H7 (cell line): ENCODE measurements around the gene PAM. TPM values are rescaled to one million over a fixed set of nuclear protein-coding genes. Genes with fewer than 3 reads are reported as not detected.
"Not testable (repeated sequence)": the region's sequence is repeated elsewhere in the genome, so short reads cannot be mapped to it uniquely, and the experiment has no call there.

Experiments used
- DNase-seq: peaks from one replicate; pipeline ENCODE4 v3.0.0; 2012
- H3K27me3 ChIP-seq: 2 replicates; pipeline ENCODE4 v1.6.0; 2011; ENCODE audit warnings: mild to moderate bottlenecking, low read length; ENCODE audit not compliant: control insufficient read depth, insufficient read depth
- H3K36me3 ChIP-seq: replicated peaks from 2 replicates; pipeline ENCODE4 v1.5.1; 2011; ENCODE audit warnings: low read length; ENCODE audit not compliant: control insufficient read depth, insufficient read depth
- H3K4me3 ChIP-seq: 2 replicates; pipeline ENCODE4 v1.5.1; 2011; ENCODE audit warnings: low read depth, mild to moderate bottlenecking, control low read depth, low read length, moderate library complexity; ENCODE audit not compliant: insufficient read depth
- total RNA-seq: library from RNA; depleted of rRNA; stranded (reverse); fragments of >200 nt; shearing (Covaris generic); gene quantifications from 2 replicates; pipeline ENCODE4 v1.2.3, GENCODE V29; 2014

Gene PAM
- total RNA-seq, 1 experiment from 2014 or later: 33.9 TPM

DNA sequence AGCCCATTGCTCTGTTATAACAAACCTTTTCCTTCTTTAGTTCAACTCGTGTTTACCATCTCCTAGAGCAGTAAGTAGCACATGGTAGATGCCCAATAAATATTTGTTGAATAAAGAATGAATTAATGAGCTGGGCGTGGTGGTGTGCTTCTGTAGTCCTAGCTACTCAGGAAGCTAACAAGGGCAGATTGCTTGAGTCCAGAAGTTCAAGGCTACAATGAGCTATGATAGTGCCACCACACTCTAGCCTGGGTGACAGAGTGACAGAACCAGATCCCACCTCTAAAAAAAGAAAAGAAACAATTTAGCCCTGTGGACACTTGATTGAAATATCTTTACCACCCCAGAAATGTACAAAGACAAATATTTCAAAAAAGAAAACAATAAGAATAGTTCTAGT is 14.6 kb upstream of the PAM start:
- no peaks in the 10 kb centered on the region for H3K27me3 ChIP-seq

DNA sequence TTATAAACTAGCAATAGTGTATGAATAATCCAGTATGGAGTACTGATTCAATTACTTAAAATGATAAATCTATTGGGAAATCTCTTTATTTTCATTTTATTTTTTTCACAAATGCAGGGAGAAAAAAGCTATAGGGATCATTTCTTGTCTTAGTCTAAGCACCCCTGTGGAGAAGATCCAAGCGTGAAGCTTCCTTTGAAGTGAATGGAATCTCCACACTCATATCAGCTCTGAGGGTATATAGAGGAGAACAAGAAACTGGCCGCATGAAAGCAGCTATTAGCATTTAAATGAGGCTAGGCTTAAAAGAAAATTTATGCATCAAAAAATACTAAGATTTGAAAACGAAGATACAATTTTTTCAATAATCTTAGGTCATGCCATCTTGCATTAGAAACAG is 12.9 kb upstream of the PAM start:
- Histone ChIP-seq H3K4me3 (no peak overlapping the region), H3K36me3 (no peaks in the 10 kb centered on the region), H3K27me3 (no peaks in the 10 kb centered on the region)
- DNase-seq: no peak

More for the DNA sequence above, 14.6 kb upstream of the PAM start:
- DNase-seq: no peak
- no peak overlapping the region for H3K4me3 ChIP-seq
- no peaks in the 10 kb centered on the region for H3K36me3 ChIP-seq

DNA sequence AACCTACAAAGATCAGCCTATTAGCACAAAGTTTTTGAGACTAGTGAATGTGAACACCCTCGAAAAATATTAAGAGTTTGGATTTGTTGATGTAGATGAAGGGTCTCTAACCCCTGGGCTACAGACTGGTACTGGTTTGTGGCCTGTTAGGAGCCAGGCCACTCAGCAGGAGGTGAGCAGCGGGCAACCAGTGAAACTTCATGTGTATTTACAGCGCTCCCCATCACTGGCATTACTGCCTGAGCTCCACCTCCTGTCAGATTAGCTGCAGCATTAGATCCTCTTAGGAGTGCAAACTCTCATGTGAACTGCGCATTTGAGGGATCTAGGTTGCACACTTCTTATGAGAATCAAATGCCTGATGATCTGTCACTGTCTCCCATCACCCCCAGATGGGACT is 11.2 kb upstream of the PAM start:
- DNase-seq: no peak
- Histone ChIP-seq H3K4me3 (no peak overlapping the region), H3K36me3 (no peaks in the 10 kb centered on the region), H3K27me3 (no peaks in the 10 kb centered on the region)

DNA sequence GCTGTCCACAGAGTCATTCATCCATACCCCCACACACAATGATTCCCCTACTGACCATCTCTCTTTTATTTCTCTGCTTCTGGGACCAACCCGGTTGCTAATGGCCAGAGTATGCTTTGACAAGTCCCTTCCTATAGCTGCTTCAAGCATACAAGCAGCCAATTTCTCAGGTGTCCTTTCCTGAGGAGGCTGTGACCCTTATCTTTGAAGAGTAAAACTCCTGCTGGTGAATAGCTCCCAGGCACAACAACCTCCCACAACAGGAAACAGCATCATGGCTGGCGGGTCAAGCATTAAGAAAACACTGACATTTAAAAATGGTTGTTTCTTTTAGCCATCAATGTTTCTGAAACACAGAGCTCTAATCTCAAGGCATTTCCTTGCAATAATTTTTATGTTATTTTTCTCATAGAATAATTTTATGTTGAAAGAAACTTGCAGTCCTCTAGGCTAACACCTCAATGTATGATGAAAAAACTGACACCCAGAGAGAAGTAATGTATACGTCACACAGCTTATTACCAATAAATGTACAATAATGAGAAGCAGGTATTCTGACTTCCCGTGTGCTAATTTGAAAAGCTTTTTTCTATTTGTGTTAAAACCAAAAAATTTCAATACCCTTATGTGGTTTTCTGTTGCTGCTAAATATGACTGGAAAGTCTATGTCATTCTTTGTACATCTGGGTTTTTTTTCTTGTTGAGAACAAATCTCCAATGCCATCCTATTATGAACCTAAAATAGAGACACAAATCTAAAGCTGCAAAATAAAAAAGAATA is 7.5 kb upstream of the PAM start:
- Histone ChIP-seq H3K36me3 (no peaks in the 10 kb centered on the region), H3K4me3 (no peak overlapping the region), H3K27me3 (no peaks in the 10 kb centered on the region)
- DNase-seq: peak; percentile 22

DNA sequence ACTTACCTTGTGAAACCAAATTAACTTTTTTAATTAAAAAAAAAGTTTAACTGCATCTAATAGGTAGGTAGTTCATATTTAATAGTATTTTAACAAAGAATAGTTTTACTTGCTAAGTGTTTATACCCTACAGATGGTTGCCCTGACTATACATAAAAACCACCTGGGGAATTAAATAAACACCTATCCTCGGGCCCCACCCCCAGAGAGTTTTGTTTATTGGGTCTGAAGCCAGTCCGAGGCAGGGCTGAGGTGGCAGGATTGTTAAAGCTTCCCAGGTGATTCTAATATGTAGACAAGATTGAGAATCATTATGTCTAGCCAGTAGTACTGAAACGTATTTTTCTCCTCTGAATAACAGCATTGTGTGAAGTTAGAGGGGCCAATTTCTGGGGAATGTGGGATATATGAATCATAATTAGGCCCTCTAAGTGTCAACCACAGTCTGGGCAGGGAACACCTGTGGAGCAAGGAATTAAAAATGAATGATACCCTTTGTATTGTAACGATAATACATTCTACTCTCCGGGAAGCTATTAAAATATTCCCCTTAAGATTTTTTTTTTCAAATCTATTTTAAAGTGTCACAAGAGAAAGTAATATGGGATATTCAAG is 5.6 kb upstream of the PAM start:
- DNase-seq: peak; percentile 37
- peaks cover 15% of the 10 kb centered on the region for H3K27me3 ChIP-seq
- no peak overlapping the region for H3K4me3 ChIP-seq

DNA sequence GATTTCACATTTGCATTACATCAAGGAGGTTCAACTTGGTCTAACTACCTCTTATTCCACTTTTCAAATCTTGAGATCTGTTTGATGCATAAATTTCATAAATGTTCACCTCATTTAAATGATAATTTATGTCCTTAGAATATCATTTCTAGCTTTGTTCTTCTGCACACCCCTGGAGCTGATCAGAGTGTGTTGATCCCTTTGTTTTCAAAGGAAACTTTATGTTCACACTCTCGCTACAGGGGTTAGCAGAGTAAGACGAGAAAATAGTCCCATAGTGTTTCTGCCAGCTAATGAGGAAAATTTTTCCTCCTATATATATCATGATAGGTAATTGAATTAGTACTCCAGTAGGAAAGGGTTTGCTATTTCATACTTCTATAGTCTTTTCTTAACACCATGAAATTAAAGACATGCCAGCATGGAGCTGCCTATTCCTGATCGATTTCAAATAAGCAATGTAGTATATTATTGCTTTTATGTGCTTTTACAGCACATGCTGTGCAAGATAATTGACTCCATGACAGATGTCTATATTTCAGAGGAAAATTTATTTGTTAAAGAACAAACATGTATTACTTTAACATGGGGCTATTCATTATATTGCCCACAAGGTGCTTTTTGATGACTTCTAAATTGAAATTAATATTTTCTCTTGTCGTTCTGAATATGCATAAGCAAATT is 4.8 kb upstream of the PAM start:
- peaks cover 17% of the 10 kb centered on the region for H3K27me3 ChIP-seq
- DNase-seq: no peak
- no peak overlapping the region for H3K4me3 ChIP-seq
- no peaks in the 10 kb centered on the region for H3K36me3 ChIP-seq

More for the DNA sequence above, 5.6 kb upstream of the PAM start:
- no peaks in the 10 kb centered on the region for H3K36me3 ChIP-seq

DNA sequence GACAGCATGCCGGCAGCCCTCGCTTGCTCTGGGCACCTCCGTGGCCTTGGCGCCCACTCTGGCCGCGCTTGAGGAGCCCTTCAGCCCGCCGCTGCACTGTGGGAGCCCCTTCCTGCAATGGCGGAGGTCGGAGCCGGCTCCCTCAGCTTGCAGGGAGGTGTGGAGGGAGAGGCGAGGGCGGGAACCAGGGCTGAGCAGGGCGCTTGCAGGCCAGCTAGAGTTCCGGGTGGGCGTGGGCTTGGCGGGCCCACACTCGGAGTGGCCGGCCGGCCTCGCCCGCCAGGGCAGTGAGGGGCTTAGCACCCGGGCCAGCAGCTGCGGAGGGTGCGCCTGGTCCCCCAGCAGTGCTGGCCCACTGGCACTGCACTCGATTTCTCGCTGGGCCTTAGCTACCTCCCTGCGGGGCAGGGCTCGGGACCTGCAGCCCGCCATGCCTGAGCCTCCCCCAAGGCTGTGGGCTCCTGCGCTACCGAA is 3.2 kb upstream of the PAM start:
- H3K4me3 ChIP-seq, H3K36me3 ChIP-seq, DNase-seq: not testable (repeated sequence)
- H3K27me3 ChIP-seq: peaks cover 19% of the 10 kb centered on the region

DNA sequence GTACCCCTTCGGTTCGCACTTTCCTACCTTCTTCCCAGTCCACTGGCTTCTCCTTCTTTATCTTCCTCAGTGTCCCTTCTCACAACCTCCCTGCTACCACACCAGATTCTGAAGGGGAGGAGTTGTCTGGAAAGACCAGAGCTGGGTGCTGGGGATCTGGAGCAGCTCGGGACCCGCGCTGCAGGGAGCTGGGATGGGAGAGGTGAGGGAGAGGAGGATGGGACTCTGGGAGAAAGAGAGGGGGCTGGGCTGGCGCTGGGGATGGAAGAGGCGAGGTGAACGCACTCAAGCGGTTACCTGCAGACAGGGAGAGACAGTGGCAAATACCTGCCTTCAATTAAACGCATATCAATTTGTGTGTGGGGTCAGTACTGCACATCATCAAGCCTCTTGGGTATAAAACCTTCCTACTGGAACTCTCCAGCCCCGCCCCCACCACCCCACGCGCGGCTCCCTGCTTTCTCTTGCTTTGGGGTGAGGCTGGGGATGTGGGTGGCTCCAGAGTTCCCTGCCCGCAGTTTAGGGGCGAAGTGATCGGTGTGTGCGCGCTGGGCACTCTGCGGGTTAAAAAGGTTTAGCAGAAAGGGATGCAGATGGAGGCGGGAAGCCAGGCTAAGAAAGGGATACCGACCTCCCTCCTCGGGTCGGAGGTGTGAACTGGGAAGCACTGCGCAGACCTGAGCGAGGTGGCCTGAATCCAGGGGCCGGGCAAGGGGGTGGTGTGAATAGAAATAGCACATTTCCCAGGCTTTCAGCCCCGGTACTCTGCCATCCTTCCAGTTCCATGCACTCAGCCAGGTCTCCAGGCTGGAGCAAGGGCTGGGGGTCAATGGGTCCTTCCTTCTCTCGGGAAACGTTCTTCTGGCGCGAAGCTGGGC is 977 bp upstream of the PAM start:
- DNase-seq: peak; percentile 76
- peak overlapping the region; percentile 68 for H3K4me3 ChIP-seq
- H3K27me3 ChIP-seq: peaks cover 19% of the 10 kb centered on the region
- no peaks in the 10 kb centered on the region for H3K36me3 ChIP-seq

DNA sequence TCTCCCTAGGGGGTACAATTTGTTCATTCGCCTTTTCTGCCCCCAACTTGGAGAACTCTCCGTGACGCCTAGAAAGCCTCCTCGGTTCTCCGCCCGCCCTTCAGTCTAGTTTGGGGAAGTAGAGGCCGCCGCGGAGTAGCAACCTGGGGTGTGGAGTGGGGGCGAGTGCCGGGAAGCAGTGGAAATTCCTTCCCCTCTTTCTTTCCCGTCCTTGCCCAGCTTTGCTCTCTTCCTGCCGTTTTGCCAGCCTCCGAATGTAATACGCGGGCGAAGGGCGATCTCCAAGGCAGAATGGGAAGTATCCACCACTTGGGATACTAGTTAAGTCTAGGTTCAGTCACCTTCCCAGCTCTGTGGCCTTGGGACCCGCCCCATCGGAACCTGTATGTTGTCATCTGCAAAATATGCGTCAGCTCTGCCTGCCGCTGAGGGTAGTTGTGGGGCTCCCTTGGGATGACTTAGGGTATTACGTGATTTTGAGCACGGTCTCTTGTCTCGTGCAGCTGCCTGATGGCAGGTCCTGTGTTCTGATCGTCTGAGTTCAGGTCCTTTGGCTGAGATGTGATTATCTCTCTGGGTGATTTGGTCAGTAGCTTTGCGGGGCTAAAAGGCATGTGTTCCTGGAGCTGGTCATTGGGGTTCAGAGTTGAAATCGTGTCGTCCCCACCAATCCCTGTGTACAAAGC is 724 bp downstream of the PAM start:
- H3K36me3 ChIP-seq: no peaks in the 10 kb centered on the region
- H3K27me3 ChIP-seq: peaks cover 19% of the 10 kb centered on the region
- DNase-seq: peak; percentile 55
- peak overlapping the region; percentile 68 for H3K4me3 ChIP-seq

DNA sequence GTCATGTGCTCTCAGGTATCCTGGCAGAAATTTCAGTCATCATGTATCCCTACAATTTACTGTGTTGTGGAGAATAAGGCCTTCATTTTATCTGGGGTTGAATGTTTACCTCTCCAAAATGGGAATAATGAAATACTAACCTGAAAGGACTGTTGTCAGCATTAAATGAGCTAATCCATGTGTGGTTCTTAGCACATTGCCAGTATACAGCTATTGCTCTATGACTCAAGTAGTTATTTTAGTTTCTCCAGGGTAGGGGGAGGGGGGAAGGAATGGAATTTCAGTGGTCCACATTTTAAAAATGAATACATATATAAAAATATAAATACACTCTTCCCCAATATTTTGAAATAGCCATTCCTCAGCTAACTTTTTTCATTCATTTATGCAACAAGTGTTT is 3.5 kb downstream of the PAM start:
- no peak overlapping the region for H3K4me3 ChIP-seq
- DNase-seq: no peak
- no peaks in the 10 kb centered on the region for H3K36me3 ChIP-seq
- H3K27me3 ChIP-seq: peaks cover 12% of the 10 kb centered on the region

DNA sequence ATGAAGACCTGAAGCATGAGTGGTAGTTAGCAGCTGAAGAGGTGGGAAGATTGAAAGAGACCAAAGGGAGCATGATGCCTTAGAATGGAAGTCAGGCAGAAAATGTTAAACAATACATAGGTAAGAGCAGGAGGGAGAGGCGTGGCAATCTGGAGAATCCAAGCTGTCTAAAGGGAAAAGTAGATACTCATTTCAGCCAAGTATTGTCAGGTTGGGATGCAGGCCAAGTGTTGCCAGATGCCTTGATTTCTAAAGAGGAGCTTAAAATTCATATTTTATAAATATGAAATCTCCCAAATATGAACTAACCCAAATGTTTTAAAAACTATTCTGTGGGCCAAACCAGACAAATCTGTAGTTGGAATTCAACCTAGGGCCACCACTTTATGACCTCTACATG is 4.2 kb downstream of the PAM start:
- Histone ChIP-seq H3K27me3 (peaks cover 6% of the 10 kb centered on the region; the same call in 1 of the 2 replicates), H3K4me3 (no peak overlapping the region), H3K36me3 (no peaks in the 10 kb centered on the region)
- no peak for DNase-seq

DNA sequence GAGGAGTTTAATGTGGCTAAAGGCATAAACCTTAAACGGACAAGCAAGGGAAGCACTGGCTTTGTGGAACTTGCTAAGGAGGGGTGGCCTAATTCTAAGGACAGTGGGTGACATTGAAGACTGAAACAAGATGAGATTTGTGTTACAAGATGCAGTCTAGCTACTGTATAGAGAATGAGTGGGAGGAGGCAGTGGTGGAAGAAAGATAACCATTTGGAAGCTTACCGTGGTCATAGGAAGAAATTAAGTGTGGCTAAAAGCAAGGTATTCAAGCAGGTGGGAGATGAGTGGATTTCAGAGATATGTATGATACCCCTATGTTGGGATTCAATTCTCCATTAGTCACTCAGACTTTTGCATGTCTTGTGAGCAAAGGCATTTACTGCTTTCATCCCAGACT is 4.6 kb downstream of the PAM start:
- H3K36me3 ChIP-seq: no peaks in the 10 kb centered on the region
- H3K4me3 ChIP-seq: no peak overlapping the region
- H3K27me3 ChIP-seq: peaks cover 2% of the 10 kb centered on the region; the same call in 1 of the 2 replicates
- DNase-seq: no peak

DNA sequence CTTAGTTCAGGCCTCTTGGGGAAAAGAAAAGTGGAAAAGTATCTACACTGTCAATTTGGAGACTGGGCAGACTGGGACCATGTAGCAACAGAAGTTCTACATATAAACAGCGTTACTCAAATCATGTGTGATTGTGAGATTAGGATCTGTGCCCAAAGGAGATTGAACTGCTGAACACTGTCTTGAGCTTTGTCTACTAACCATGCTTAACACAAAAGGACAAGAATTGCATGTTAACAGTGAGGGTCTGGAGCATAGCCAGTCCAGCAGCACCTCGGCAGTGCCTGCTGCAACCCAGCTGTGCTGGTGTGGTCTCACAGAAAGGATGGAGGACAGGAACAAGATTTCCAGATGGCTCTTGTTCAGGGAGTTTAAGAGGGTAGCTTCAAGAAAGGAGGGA is 5.7 kb downstream of the PAM start:
- H3K4me3 ChIP-seq: no peak overlapping the region
- DNase-seq: no peak

DNA sequence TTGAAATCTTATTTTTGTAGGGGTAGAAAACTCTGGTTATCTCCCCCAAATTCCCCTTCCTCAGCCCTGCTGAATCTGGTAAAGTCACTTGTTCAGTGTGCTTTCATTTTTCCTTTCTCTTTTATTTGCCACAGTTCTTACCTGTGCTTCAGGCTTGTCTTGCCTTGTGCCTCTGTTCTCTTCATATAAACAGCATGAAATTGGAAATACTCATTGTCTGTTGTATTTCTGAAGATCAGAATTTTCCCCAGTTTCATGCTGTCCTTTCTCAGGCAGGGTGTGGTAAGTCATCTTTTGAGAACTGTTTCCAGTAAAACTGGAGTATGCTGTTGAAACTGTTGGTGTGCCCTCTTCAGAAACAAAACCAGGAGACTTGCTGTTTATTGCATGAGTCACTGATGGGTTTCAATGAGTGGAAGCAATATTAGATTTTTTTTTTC is 7.0 kb downstream of the PAM start:
- DNase-seq: no peak
- H3K36me3 ChIP-seq: no peaks in the 10 kb centered on the region
- H3K27me3 ChIP-seq: no peaks in the 10 kb centered on the region
- H3K4me3 ChIP-seq: no peak overlapping the region

More for the DNA sequence above, 5.7 kb downstream of the PAM start:
- no peaks in the 10 kb centered on the region for H3K27me3 ChIP-seq
- no peaks in the 10 kb centered on the region for H3K36me3 ChIP-seq
